ENCODE data around the gene CRYBG2. TPM values are rescaled to one million over a fixed set of nuclear protein-coding genes. Genes with fewer than 3 reads are reported as not detected.
A peak's percentile ranks its signal among the peaks of the same experiment; 100 is the strongest.

The CRYBG2 gene
- total RNA-seq, 1 experiment from 2014 or later, result 21.1 TPM

DNA sequence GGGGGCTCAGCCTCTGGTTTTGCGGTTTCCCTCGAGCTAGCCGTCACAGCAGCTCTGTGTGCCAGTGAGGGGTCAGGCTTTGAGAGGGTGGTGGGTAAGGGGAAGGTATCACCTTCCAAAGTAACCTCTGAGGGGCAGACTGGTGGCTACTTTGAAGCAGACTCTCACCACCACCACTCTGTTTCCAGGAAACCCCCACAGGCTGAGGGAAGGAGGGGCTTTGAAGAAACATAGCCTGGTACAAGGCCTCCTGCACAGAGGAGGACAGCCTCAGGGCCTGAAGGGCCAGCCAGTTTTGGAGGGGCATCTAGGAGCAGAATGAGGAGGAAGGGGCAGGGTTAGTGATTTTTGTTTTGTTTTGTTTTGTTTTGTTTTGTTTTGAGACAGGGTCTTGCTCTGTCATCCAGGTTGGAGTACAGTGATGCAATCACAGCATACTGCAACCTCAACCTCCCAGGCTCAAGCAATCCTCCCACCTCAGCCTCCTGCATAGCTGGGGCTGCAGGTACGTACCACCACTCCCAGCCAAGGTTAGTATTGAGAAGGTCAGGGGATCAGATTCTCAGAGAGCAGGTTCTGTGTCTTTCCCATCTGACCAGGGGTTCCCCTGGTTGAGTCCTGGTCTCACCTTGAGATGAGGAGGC lies 35.8 kb upstream of the CRYBG2 start:
- Mint-ChIP-seq H3K4me3 (no peak overlapping the region), H3K27me3 (ENCODE audit: low read depth) (no peaks in the 10 kb centered on the region), H3K4me1 (peaks cover 23% of the 10 kb centered on the region), H3K27ac (no peak overlapping the region), H3K36me3 (no peaks in the 10 kb centered on the region), H3K9me3 (no peaks in the 10 kb centered on the region)
- TF ChIP-seq OVOL2 (CRISPR knock-in tag; IDR thresholded peaks at IDR 0.05; ENCODE audit: borderline replicate concordance), result no peak
- POLR2A ChIA-PET, result interaction anchor here (2.6 kb wide), 1 partner anchor 20 kb away, joined by 14 read pairs; the partner anchor contains the start of gene LIN28A
- DNase-seq (ENCODE audit: low spot score) (no peak), ATAC-seq (no peak)
- CTCF ChIA-PET, result interaction anchor here (0.7 to 3.7 kb wide), 3 partner anchors 25 to 105 kb away, joined by 4 to 81 read pairs (median 43); no protein-coding TSS in a partner anchor

DNA sequence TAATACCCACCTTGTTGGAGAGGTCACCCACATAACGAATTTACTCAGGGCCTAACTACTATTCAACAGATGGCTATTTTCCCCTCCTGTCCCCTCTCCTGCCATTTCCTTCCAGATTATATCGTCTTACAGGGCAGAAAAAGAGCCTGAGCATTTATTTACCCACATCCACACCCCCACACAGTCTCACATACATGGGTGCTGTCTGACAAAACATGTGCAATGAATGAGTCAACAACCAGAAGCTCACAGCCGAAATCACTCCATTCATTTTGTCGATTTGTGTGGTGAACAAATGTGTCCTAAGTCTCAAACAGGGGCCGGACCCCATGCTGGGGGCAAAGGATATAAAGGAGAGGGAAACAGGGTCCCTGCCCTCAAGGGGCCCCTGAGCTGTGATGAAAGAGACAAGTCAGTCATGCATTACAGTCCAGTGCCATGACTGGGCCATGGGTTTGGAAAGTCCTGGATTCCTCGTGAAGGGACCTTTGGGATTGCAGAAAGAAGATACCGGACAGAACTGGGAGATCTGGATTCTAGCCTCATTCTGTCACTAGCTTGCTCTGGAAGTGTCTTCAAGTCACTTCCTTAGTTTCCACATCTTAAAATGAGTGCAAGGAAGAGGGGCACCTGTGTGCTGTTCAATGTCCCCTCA lies 35.0 kb upstream of the CRYBG2 start:
- no peak for ATAC-seq
- Mint-ChIP-seq H3K4me1 (peaks cover 23% of the 10 kb centered on the region), H3K27me3 (ENCODE audit: low read depth) (no peaks in the 10 kb centered on the region), H3K36me3 (no peaks in the 10 kb centered on the region), H3K27ac (no peak overlapping the region), H3K9me3 (no peaks in the 10 kb centered on the region), H3K4me3 (no peak overlapping the region)
- no peak for DNase-seq (ENCODE audit: low spot score)
- ChIA-PET CTCF (interaction anchor here (3.5 to 3.7 kb wide), 2 partner anchors 28 to 104 kb away, joined by 43 to 81 read pairs; no protein-coding TSS in a partner anchor), POLR2A (no interaction called here)
- TF ChIP-seq, protein P1, sequence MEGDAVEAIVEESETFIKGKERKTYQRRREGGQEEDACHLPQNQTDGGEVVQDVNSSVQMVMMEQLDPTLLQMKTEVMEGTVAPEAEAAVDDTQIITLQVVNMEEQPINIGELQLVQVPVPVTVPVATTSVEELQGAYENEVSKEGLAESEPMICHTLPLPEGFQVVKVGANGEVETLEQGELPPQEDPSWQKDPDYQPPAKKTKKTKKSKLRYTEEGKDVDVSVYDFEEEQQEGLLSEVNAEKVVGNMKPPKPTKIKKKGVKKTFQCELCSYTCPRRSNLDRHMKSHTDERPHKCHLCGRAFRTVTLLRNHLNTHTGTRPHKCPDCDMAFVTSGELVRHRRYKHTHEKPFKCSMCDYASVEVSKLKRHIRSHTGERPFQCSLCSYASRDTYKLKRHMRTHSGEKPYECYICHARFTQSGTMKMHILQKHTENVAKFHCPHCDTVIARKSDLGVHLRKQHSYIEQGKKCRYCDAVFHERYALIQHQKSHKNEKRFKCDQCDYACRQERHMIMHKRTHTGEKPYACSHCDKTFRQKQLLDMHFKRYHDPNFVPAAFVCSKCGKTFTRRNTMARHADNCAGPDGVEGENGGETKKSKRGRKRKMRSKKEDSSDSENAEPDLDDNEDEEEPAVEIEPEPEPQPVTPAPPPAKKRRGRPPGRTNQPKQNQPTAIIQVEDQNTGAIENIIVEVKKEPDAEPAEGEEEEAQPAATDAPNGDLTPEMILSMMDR (IDR thresholded peaks at IDR 0.05), result no peak
- no peak for TF ChIP-seq GABPB1 (CRISPR knock-in tag; IDR thresholded peaks at IDR 0.05)
- TF ChIP-seq RORB (CRISPR knock-in tag; IDR thresholded peaks at IDR 0.05), result no peak
- TF ChIP-seq NR3C1 (CRISPR knock-in tag; conservative IDR thresholded peaks at IDR 0.05; ENCODE audit: low read depth), result no peak
- no peak for TF ChIP-seq KAT7 (CRISPR knock-in tag; IDR thresholded peaks at IDR 0.05; ENCODE audit: borderline replicate concordance)
- TF ChIP-seq, protein P2, sequence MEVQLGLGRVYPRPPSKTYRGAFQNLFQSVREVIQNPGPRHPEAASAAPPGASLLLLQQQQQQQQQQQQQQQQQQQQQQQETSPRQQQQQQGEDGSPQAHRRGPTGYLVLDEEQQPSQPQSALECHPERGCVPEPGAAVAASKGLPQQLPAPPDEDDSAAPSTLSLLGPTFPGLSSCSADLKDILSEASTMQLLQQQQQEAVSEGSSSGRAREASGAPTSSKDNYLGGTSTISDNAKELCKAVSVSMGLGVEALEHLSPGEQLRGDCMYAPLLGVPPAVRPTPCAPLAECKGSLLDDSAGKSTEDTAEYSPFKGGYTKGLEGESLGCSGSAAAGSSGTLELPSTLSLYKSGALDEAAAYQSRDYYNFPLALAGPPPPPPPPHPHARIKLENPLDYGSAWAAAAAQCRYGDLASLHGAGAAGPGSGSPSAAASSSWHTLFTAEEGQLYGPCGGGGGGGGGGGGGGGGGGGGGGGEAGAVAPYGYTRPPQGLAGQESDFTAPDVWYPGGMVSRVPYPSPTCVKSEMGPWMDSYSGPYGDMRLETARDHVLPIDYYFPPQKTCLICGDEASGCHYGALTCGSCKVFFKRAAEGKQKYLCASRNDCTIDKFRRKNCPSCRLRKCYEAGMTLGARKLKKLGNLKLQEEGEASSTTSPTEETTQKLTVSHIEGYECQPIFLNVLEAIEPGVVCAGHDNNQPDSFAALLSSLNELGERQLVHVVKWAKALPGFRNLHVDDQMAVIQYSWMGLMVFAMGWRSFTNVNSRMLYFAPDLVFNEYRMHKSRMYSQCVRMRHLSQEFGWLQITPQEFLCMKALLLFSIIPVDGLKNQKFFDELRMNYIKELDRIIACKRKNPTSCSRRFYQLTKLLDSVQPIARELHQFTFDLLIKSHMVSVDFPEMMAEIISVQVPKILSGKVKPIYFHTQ (CRISPR knock-in tag; IDR thresholded peaks at IDR 0.05), result no peak
- TF ChIP-seq SP1 (CRISPR knock-in tag; conservative IDR thresholded peaks at IDR 0.05), result no peak
- TF ChIP-seq ZNF232 (CRISPR knock-in tag; IDR thresholded peaks at IDR 0.05), result no peak
- TF ChIP-seq ZNF138 (CRISPR knock-in tag; conservative IDR thresholded peaks at IDR 0.05), result no peak
- TF ChIP-seq CREB1 (CRISPR knock-in tag; IDR thresholded peaks at IDR 0.05), result no peak
- TF ChIP-seq, protein P3, sequence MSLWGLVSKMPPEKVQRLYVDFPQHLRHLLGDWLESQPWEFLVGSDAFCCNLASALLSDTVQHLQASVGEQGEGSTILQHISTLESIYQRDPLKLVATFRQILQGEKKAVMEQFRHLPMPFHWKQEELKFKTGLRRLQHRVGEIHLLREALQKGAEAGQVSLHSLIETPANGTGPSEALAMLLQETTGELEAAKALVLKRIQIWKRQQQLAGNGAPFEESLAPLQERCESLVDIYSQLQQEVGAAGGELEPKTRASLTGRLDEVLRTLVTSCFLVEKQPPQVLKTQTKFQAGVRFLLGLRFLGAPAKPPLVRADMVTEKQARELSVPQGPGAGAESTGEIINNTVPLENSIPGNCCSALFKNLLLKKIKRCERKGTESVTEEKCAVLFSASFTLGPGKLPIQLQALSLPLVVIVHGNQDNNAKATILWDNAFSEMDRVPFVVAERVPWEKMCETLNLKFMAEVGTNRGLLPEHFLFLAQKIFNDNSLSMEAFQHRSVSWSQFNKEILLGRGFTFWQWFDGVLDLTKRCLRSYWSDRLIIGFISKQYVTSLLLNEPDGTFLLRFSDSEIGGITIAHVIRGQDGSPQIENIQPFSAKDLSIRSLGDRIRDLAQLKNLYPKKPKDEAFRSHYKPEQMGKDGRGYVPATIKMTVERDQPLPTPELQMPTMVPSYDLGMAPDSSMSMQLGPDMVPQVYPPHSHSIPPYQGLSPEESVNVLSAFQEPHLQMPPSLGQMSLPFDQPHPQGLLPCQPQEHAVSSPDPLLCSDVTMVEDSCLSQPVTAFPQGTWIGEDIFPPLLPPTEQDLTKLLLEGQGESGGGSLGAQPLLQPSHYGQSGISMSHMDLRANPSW (CRISPR knock-in tag; conservative IDR thresholded peaks at IDR 0.05; ENCODE audit: low read depth), result no peak

DNA sequence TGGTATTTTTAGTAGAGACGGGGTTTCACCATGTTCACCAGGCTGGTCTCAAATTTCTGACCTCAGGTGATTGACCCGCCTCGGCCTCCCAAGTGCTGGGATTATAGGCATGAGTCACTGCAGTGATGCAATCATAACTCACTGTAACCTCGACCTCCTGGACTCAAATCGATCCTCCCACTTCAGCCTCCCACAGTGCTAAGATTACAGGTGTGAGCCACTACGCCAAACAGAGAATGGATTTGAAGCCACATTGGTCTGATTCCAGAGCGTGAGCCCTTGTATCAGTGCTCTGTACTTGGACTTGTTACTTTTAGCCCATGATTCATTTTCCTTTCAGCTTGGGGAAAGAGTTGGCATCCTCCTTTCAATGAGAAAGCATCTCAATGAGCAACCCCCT lies 33.5 kb upstream of the CRYBG2 start:
- ChIA-PET CTCF (no interaction called here), POLR2A (no interaction called here)
- Mint-ChIP-seq H3K4me1 (peaks cover 19% of the 10 kb centered on the region), H3K27me3 (ENCODE audit: low read depth) (no peaks in the 10 kb centered on the region), H3K4me3 (no peak overlapping the region), H3K36me3 (no peaks in the 10 kb centered on the region), H3K9me3 (no peaks in the 10 kb centered on the region), H3K27ac (no peak overlapping the region)
- TF ChIP-seq GABPB1 (CRISPR knock-in tag; IDR thresholded peaks at IDR 0.05), result peak; percentile 97
- TF ChIP-seq, protein P4, sequence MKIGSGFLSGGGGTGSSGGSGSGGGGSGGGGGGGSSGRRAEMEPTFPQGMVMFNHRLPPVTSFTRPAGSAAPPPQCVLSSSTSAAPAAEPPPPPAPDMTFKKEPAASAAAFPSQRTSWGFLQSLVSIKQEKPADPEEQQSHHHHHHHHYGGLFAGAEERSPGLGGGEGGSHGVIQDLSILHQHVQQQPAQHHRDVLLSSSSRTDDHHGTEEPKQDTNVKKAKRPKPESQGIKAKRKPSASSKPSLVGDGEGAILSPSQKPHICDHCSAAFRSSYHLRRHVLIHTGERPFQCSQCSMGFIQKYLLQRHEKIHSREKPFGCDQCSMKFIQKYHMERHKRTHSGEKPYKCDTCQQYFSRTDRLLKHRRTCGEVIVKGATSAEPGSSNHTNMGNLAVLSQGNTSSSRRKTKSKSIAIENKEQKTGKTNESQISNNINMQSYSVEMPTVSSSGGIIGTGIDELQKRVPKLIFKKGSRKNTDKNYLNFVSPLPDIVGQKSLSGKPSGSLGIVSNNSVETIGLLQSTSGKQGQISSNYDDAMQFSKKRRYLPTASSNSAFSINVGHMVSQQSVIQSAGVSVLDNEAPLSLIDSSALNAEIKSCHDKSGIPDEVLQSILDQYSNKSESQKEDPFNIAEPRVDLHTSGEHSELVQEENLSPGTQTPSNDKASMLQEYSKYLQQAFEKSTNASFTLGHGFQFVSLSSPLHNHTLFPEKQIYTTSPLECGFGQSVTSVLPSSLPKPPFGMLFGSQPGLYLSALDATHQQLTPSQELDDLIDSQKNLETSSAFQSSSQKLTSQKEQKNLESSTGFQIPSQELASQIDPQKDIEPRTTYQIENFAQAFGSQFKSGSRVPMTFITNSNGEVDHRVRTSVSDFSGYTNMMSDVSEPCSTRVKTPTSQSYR (CRISPR knock-in tag; IDR thresholded peaks at IDR 0.05), result no peak
- DNase-seq (ENCODE audit: low spot score), result no peak
- no peak for ATAC-seq

All from WTC11 (cell line).